NCI-H345 treated with DMSO at 0.1 percent for 48 hours (cell line): Measurements from ENCODE around the gene ENPP6.

Experiments
- DNase-seq: peaks from one replicate; lab custom pipeline; 2025; ENCODE audit not compliant: unreplicated experiment; lab: John Stamatoyannopoulos, UW

ENPP6 gene

GRCh38 chr4:184217634-184218033 lies at the start of gene ENPP6:
TSS of gene ENPP6 (minus strand) at chr4:184217873. CDS start at chr4:184217819, 54 bp downstream.
- DNase-seq, result no peak

GRCh38 chr4:184267206-184267608 lies 49.5 kb upstream of the ENPP6 start:
- no peak for DNase-seq

- no peak for DNase-seq
Observed at GRCh38 chr4:184265546-184266351, 48.1 kb upstream of the ENPP6 start.

- DNase-seq, result peak; percentile 73
Observed at GRCh38 chr4:184263910-184264732, 46.4 kb upstream of the ENPP6 start.

GRCh38 chr4:184263461-184263860 lies 45.8 kb upstream of the ENPP6 start:
- no peak for DNase-seq

GRCh38 chr4:184262901-184263300 lies 45.2 kb upstream of the ENPP6 start:
- no peak for DNase-seq

- DNase-seq, result no peak
Observed at GRCh38 chr4:184261246-184261645, 43.6 kb upstream of the ENPP6 start.

- DNase-seq, result no peak
Observed at GRCh38 chr4:184259866-184260265, 42.2 kb upstream of the ENPP6 start.

- DNase-seq, result no peak
Observed at GRCh38 chr4:184259081-184259480, 41.4 kb upstream of the ENPP6 start.

GRCh38 chr4:184255871-184256642 lies 38.4 kb upstream of the ENPP6 start:
- no peak for DNase-seq

GRCh38 chr4:184255361-184255760 lies 37.7 kb upstream of the ENPP6 start:
- no peak for DNase-seq

GRCh38 chr4:184253072-184253420 lies 35.4 kb upstream of the ENPP6 start:
- DNase-seq, result no peak

- DNase-seq, result no peak
Observed at GRCh38 chr4:184252136-184253071, 34.7 kb upstream of the ENPP6 start.

- DNase-seq, result no peak
Observed at GRCh38 chr4:184251670-184251980, 34.0 kb upstream of the ENPP6 start.

- DNase-seq, result peak; percentile 32
Observed at GRCh38 chr4:184250795-184251669, 33.4 kb upstream of the ENPP6 start.

GRCh38 chr4:184248216-184248615 lies 30.5 kb upstream of the ENPP6 start:
- DNase-seq, result no peak

- DNase-seq, result no peak
Observed at GRCh38 chr4:184247421-184247820, 29.7 kb upstream of the ENPP6 start.

- DNase-seq, result no peak
Observed at GRCh38 chr4:184246426-184246825, 28.8 kb upstream of the ENPP6 start.

- no peak for DNase-seq
Observed at GRCh38 chr4:184238072-184238745, 20.5 kb upstream of the ENPP6 start.
